Fibroblast of skin of back (primary cell): Measurements from ENCODE around the gene CLIC6.
"Not testable (repeated sequence)": the region's sequence is repeated elsewhere in the genome, so short reads cannot be mapped to it uniquely, and the experiment has no call there.

Experiments
- DNase-seq: peaks from one replicate; pipeline ENCODE4 v3.0.0-alpha.2; 2013

The CLIC6 gene

DNA sequence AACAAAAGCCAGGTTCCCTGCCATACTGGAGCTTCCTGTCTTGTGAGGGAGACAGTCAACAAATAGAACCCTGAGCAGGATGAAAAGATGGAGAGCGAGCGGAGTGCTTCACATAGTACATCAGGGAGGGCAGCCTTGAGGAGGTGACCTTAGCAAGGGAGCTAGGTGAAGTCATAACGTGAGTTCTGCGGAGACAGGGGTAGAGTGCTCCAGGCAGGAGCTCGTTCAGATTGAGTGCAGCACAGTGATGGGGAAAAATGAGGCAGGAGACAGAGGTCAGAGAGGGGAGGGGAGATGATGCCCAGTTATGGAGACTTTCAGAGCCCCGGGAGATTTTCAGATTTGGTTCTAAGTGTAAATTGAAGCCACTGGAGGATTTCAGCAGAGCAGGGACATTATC is 15.3 kb upstream of the CLIC6 start:
- DNase-seq, result no peak

DNA sequence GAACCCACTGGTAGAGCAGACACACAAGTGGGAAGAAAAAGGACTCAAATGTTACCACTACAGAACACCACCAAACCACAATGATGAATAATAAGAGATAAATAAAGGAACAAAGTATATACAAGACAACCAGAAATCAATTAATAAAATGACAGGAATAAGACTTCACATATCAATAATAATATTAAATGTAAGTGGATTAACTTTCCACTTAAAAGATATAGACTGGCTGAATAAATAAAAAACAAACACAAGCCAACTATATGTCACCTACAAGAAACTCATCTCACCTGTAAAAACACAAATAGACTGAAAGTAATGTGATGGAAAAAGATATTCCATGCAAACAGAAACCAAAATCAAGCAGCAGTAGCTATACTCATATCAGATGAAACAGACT is 6.9 kb upstream of the CLIC6 start:
- no peak for DNase-seq

DNA sequence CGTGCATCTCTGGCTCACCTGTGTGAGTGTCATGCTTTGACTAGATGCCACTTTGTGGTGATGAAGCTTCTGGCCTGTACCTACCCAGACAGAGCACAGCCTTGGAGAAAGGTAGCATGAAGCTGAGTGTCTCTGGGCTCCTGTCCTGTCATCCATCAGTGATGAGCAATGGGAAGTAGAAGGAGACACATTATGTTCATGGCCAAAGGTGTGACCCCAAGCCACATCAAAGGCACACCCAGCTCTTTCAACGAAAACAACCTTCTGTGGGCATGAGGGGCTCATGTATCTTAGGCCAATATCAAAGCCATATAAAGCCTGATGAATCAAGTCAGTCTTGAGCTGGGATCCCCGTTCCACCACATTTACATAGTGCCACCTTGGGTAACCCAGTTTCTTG is 1.0 kb upstream of the CLIC6 start:
- no peak for DNase-seq

DNA sequence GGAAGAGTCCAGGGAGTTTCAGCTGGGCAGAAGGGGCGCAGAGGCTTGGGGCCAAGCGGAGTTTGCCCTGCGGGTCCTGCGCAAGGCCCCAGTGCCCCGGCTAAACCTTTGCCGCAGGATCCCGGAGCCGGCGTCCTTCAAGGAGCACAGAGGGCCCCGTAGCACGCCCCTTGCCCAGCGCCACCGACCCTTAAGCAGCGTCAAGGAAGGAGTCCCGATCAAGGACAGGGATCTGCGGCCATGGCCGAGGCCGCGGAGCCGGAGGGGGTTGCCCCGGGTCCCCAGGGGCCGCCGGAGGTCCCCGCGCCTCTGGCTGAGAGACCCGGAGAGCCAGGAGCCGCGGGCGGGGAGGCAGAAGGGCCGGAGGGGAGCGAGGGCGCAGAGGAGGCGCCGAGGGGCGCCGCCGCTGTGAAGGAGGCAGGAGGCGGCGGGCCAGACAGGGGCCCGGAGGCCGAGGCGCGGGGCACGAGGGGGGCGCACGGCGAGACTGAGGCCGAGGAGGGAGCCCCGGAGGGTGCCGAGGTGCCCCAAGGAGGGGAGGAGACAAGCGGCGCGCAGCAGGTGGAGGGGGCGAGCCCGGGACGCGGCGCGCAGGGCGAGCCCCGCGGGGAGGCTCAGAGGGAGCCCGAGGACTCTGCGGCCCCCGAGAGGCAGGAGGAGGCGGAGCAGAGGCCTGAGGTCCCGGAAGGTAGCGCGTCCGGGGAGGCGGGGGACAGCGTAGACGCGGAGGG is 520 bp downstream of the CLIC6 start:
- no peak for DNase-seq

DNA sequence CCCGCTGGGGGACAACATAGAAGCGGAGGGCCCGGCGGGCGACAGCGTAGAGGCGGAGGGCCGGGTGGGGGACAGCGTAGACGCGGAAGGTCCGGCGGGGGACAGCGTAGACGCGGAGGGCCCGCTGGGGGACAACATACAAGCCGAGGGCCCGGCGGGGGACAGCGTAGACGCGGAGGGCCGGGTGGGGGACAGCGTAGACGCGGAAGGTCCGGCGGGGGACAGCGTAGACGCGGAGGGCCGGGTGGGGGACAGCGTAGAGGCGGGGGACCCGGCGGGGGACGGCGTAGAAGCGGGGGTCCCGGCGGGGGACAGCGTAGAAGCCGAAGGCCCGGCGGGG is 1.1 kb downstream of the CLIC6 start:
- not testable (repeated sequence) for DNase-seq

DNA sequence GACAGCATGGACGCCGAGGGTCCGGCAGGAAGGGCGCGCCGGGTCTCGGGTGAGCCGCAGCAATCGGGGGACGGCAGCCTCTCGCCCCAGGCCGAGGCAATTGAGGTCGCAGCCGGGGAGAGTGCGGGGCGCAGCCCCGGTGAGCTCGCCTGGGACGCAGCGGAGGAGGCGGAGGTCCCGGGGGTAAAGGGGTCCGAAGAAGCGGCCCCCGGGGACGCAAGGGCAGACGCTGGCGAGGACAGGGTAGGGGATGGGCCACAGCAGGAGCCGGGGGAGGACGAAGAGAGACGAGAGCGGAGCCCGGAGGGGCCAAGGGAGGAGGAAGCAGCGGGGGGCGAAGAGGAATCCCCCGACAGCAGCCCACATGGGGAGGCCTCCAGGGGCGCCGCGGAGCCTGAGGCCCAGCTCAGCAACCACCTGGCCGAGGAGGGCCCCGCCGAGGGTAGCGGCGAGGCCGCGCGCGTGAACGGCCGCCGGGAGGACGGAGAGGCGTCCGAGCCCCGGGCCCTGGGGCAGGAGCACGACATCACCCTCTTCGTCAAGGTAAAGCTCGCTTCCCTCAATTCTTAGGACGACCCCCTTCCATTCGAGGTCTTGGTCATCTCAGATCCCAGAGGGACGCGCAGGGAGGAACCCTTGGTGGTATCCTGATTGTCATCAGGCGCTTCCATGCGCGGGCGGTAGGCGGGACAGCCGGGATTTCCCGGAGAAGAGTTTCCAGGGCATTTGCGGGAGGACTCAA is 1.6 kb downstream of the CLIC6 start:
- no peak for DNase-seq

DNA sequence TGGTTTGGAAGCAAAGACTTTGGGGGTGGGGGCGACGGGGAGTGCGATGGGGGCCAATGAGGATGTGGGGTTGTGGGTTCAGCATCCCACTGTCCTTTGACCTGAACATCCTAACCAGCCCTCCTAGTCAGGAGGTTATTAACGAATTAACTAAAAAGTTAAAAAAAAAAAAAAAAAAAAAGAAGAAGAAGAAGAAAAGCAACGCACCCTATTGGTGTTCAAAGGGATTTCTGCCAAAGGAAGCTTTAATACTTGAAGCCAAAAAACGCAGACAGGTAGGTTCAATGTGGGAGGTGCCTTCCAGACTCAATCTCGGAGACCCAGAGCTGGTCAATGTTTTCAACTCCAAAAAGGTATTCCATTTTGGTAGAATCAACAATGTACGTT is 2.2 kb downstream of the CLIC6 start:
- no peak for DNase-seq

DNA sequence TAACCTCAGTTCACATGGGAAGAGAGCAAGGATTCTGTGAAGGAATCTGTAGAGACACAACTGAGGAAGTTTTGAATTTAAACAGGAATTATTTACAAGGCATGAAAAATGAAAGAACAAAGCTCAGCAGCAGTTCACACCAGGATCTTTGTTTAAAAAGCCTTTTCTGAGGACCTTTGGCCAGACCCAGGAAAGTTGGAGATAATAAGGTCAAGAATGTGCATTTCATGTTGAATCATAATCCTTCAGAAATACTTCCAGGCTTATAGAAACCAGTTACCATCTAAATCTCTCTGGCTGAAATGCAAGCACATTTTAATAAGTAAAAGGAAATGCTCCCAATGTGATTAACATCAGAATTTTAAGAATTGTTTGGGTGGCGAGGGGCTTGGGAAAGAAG is 2.7 kb downstream of the CLIC6 start:
- DNase-seq, result no peak

DNA sequence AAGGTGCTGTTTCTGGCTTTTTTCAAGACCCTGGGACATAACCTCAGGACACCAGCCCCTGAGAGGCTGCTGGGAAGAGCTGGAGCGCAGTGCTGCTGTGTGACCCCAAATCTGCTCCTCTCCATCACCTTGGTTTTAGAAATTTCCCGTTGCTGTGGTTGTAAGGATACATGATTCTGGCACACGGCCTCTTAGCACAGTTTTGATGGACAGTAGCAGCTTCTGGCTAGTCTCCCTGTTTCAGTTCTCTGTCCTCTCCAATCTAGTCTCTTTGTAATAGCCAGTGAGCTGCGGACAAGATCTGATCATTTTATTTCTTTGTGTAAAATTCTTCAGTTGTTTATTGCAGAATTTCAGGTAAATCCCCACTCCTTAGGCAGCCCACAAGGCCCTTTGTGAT is 3.1 kb downstream of the CLIC6 start:
- no peak for DNase-seq

DNA sequence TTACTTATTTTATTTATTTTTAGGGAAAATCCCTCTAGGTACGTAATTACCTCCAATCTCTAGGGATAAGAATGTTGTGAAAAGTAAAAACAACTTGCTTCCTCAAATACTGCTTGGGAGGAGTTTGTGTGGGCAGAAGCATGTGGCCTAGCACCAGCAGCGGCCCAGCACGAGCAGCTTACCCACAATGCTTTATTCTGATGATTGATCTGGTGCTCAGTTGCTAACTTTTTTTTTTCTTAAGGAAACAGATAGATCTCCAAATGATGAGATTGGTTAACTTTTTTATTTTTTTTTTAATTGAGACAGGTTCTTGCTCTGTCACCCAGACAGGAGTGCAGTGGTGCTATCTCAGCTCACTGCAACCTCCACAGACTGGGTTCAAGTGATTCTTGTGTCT is 4.2 kb downstream of the CLIC6 start:
- DNase-seq, result no peak

DNA sequence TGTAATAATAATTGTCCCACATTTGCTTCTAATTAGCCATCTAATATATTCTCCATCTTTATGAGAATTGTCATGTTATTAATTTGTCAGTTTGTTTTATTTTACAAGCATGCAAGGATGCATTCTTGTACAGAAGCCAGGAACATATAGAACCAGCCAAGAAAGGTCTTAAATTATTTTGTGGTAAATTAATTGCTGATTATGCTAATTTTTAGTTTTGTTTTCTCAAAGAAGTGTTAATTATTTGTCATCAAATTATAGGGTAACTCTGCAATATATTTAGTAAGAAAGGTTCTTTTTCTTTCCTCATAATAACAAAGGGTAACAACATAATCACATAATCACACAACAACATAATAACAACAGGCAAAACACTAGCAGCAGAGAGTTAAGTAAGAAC is 5.7 kb downstream of the CLIC6 start:
- no peak for DNase-seq

DNA sequence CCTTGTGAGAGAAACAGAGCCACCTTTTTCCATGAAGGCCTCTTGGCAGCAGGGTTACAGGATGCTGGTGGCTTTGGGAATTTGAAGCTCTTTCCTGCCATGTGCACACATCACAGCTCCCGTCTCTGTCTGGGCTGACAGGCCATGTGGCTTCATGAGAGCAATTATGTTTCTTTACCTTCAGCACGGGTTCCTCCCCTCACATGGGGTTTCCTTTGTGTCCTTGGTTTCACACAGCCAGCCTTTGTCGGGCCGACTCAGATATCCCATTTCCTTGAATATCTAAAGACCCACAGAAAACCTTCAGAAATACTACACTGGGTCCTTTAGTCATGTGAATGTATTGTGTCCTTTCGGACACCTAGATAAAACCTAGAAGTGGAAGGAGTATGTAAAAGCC is 7.1 kb downstream of the CLIC6 start:
- no peak for DNase-seq

DNA sequence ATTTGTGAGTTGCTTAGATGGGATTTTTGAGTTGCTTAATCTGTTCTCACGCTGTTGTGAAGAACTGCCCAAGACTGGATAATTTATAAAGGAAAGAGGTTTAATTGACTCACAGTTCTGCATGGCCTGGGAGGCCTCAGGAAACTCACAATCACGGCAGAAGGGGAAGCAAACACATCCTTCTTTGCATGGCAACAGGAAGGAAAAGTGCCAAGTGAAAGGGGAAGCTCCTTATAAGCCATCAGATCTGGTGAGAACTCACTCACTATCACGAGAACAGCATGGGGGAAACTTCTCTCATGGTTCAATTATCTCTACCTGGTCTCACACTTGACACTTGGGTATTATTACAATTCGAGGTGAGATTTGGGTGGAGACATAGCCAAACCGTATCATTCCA is 10.3 kb downstream of the CLIC6 start:
- DNase-seq, result no peak

DNA sequence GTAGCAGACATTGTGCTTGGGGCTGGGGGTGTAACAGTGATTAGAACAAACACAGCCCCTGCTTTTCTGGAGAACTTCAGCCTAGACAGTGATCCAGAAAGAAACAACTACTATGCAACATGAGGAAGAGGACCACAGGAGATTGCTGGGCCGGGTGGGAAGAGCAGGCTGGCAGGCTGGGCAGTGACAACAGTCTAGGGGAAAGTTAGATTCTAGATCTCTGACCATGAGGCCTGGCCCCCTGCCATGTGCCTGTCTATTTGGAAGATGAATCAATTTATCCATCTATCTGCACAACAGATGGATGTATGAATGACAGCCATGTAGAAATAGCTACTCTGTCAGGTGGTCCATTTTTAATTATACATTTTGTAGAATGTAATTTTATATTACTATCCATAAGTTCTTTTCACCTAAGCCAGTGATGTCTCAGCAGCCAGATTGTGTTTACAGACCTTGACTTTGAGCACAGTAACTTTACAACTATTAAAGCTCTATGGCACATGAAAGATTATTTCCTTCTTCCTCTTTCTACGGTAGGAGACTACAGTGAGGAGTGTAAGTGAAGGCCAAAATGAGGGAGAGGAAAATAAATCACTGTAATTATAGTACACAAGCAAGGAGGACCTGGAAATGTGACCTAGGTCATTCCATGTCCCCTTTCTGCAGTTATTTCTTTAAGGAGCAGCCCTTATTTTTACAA is 15.5 kb downstream of the CLIC6 start:
- DNase-seq, result no peak

DNA sequence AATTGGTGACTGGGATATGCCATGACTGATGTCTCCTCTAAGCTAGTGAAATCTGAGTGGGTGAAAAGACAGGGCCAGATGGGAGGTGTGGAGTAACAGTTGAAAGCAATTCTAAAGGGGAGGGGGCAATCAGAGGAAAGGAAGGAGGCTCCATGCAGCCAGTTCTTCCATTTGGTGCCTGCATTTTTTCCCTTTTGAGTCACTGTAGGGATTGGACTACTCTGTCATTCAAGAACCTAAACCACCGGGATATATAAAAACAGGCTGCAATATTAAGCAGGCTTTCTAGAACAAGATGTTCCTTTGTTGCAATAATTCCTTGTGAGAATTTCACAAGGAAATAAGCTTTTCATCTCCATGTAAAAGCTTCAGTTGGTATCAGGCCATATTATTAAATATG is 18.3 kb downstream of the CLIC6 start:
- no peak for DNase-seq

DNA sequence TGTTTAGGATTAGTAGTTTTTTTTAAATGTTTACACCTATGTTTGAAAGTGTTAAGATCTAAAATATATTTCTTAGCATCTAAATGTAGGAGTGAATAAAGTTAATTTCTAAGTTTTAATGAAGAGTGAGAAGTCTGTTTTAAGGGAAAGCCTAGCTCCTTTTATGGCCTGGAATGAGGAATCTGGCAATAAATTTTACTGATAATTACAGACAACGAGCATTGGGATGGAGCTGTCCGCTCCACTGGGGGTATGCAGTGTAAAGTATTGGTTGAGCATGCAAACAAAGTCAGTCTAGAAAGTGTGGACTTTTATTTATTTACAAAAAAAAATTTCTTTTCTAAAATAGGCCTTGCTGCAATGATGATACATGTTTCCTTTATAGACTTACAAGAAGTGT is 19.0 kb downstream of the CLIC6 start:
- DNase-seq, result no peak

DNA sequence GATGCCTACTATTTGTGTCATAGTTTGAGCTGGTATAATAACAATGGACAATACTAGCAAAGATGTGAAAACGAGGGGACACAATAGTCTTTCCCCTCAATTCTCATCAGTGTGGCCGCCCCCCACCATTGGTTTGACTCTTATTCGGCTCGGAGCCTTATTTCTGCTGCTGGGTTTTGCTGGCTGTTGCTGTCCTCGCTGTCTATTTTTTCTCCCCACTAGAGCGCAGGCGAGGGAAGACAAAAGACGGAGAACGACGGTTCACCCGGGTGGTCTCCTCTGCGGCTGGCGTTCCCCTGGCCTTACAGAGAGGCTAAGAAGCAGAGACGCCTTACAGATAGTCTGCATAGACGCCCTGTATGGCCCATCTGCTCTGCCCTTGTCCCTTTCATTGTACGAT is 19.4 kb downstream of the CLIC6 start:
- peak; percentile 46 for DNase-seq

DNA sequence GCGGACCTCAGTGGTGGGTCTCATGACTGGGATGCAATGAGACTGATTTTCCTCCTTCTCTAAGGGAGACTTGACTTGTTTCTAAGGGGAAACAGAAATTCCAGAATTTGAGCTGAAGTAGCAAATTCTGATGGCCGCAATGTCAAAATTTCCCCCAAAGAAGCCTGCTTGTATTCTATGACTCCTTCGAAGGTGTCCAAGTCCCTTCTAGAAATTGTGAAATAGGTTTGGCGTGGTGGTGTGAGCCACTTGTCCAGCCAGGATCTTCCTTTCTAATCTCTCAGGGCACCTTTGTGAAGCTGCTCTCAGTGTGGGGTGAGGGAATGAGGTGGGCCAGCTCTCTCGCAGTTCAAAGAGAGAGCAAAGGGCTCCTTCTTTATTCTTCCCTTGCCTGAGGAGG is 19.9 kb downstream of the CLIC6 start:
- no peak for DNase-seq

DNA sequence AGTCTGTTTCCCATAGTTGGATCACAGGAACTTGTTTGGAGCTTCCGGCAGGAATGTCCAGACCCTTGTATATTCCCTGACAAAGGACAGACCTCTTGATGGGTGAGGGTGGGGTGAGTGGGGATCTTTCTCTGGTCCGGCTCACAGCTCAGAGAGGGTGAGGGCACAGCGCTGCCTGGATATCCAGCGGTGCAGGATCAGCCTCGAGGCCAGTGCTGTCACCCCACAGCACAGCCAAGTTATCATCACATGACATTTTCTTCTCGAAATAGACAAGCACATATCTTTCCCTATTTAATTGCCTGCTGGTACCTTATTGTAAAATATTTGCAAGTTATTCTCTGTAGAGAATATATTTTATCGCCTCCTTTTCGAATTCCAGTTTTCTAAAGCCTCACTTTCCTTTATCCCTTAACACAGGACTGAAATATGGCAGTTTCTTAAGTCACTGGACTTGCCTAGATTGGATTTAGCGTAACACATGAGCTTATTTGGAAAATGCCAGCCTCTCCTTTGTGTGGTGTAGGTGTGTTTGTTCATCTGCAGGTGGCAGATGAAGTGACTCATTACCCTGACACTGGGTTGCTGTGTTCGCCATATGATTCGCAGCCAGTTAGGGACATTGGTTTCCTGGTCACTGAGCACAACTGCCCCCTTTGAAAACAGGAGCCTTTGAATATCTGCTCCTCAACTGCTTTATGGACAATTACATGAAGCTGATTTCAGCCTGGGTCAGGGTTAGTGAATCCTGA is 21.4 kb downstream of the CLIC6 start:
- no peak for DNase-seq

DNA sequence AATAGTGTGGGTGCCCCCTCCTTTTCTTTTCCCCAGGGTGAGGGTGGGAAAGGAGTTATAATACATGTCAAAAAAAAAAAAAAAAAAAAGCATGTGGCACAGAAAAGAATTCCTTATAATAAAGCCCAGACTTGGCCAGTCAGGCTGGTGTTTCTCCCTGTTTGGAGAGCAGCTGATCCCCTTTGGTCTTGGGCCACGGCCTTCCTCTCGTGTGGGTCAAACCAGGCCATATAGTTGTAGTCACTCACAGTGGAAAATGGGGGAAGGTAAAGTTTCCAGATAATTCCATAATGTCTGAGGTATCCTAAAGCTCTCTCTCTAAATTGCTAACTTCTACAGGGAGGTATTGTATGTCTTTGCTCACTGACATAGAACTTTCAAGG is 22.0 kb downstream of the CLIC6 start:
- no peak for DNase-seq

DNA sequence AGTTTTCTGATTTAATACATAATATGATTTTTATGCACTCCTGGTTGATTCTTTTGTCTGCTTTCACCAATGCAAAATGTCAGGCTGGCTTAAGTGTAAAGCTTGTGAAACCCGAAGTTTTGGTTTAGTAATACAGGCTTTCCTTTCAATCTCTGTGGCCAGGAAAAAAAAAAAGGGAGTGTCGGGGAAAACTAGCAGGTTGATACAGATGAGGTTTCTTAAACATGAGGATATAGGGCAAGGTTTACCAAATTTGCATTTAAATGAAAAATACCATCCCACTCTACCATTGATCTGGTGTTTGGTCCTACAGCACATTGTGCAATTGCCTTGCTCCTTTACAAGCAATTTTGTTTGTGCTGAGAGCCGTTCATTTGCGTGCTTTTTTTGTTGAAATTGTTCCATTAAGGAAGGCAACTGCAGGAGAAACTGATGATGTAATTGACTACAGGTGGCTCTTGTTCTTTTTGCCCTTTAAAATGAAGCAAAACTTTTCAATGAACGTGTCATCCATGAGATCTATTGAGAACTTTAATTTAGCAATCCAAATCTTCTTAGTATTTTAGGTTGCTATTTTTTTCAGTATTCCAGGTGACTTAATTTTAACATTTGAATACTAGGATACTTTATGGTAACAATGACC is 22.7 kb downstream of the CLIC6 start:
- no peak for DNase-seq

DNA sequence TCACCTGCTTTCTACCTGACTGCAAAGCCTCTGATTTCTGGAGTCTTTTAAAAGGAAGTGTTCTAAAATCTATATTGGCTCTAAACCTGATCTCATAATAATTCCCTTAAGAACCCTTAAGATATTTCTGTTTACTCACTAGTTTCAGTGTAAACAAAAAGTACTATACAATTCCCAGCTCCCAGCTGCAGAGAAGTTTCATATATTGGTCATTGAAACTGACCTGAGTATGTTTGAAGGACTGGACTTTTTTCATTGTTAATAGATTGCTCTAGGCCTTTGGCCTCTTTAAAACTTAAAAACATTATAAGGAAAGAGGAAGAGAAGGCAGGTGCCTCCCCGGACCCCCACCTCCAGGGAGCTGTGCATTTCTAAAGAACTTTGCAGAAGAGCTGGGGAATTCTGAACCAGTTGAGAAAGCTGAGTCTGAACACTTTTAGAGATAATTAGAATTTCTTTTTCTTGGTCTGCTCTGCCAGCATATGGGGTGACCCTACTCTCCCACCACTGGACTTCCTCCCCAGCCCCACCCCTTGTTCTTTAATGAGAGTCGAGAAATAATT is 23.7 kb downstream of the CLIC6 start:
- DNase-seq, result no peak
